ENCODE measurements around the gene SQSTM1.
"Not testable (repeated sequence)": the region's sequence is repeated elsewhere in the genome, so short reads cannot be mapped to it uniquely, and the experiment has no call there.

The SQSTM1 gene

GRCh38 chr5:179827680-179828079, 7.0 kb downstream of the SQSTM1 start:
- DNase-seq = no peak

DNA sequence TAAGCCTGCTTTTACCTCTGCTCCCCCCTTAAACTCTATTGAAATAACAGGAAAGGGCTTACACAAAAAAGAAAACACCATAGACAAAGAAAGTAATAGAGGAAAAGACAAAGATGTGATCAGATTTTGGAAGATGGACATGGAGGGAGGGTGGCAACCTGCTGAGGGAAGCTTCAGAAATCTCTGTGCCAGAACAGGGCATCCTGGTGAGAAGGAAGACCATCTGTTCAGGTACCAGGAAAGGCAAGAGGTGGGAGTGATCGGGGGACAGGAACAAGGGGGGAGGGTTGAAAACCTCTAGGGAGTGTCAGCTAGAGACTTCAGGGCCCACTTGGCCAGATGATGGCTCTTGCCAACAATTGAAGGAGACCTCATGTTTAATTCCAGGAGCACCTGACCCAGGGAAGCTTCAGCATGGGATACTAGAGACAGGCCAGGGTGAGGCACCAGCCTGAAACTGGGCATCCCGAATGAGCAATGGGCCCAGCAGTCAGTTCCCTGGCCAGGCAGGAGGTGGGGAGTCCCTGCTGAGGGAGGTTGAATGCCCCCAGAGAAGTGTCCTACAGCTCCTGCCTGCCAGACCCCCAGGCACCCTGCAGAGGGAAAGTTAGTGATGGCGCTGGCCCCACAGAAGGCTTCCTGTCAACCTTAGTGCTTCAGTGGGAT, 8.2 kb downstream of the SQSTM1 start:
- no peak for DNase-seq

DNA sequence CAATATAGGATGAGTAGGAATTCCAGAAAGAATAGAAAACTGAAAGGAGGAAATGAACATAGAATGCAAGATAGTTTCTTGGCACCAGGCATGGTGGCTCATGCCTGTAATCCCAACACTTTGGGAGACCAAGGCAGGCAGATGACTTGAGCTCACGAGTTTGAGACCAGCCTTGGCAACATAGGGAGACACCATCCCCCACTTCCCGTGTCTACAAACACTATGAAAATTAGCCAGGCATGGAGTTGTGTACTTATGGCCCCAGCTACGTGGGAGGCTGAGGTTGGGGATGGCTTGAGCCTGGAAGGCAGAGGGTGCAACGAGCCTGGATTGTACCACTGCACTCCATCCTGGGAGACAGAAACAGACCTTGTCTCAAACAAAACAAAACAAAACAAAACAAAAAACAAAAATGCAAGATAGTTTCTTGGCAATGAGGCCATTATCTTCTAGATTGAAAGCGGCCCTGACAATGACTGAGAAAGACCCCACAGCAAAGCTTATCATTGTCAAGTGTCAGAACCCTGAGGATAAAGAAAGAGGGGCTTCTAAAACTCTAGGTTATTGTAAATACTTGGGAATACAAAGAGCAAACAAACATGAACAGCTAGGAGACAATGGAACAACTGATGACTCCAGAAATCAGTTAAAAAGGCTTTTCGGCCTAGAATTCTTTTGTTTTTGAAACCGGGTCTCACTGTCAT, 9.2 kb downstream of the SQSTM1 start:
- no peak for DNase-seq

DNA sequence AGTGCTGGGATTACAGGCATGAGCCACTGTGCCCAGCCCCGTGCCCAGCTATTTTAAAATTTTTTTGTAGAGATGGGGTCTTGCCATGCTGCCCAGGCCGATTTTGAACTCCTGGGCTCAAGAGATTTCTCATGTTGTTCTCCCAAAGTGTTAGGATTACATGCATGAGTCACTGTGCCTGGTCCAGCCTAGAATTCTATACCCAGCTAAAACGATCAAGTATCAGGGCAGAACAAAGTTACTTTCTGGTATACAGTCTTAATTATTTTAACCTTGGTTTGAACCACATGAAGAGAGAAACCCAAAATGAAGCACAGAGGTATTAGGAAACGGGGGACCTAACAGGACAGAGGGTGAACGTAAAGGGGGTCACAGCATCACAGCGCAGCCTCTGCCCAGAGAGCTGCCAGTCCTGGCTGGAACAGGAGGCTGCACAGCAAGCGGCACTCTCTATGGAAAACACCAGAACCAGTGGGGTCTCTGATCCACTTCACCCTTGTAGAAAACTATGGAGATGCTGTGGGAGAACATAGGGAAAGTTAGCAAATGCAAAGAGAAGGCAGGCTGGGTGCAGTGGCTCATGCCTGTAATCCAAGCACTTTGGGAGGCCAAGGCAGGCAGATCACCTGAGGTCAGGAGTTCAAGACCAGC, 10.2 kb downstream of the SQSTM1 start:
- DNase-seq = no peak

- DNase-seq = no peak
Observed at GRCh38 chr5:179832039-179832745, 11.5 kb downstream of the SQSTM1 start.

- DNase-seq = no peak
Observed at GRCh38 chr5:179833056-179833708, 12.5 kb downstream of the SQSTM1 start.

DNA sequence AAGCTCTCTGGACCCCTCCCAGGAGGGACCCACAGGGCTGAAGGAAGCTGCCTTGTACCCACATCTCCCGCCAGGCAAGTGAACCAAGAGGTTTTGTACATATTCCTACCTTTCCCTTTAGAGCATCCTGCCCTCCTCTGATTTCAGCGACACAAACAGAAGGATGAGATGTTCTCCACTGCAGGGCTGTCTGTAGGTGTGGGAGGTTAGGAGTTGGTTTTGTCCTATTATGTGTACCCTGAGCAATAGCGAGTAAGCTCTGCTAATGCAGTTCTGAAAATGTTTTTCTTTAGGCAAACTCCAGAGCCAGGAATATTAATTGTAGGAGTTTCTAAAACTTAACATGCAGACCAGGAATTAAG, 13.0 kb downstream of the SQSTM1 start:
- no peak for DNase-seq

DNA sequence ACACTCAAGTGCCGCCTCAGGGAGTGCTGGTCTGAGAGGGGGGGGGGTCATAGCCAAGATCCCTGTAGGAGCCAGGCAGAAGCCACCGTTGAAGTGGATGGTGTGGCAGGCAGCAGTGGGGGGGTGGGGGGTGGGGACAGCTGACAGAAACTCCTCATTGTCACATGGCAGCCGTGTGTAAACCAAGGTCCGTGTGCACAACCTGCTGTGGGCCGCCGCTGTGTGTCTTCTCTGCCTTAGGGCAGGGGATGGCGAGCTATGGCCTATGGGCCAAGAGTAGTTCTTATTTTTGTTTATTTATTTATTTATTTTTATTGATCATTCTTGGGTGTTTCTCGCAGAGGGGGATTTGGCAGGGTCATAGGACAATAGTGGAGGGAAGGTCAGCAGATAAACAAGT, 13.4 kb downstream of the SQSTM1 start:
- DNase-seq = no peak

DNA sequence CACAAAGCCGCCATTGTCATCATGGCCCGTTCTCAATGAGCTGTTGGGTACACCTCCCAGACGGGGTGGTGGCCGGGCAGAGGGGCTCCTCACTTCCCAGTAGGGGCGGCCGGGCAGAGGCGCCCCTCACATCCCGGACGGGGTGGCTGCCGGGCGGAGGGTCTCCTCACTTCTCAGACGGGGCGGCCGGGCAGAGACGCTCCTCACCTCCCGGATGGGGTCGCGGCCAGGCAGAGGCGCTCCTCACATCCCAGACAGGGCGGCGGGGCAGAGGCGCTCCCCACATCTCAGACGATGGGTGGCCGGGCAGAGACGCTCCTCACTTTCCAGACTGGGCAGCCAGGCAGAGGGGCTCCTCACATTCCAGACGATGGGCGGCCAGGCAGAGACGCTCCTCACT, 14.2 kb downstream of the SQSTM1 start:
- DNase-seq = not testable (repeated sequence)

DNA sequence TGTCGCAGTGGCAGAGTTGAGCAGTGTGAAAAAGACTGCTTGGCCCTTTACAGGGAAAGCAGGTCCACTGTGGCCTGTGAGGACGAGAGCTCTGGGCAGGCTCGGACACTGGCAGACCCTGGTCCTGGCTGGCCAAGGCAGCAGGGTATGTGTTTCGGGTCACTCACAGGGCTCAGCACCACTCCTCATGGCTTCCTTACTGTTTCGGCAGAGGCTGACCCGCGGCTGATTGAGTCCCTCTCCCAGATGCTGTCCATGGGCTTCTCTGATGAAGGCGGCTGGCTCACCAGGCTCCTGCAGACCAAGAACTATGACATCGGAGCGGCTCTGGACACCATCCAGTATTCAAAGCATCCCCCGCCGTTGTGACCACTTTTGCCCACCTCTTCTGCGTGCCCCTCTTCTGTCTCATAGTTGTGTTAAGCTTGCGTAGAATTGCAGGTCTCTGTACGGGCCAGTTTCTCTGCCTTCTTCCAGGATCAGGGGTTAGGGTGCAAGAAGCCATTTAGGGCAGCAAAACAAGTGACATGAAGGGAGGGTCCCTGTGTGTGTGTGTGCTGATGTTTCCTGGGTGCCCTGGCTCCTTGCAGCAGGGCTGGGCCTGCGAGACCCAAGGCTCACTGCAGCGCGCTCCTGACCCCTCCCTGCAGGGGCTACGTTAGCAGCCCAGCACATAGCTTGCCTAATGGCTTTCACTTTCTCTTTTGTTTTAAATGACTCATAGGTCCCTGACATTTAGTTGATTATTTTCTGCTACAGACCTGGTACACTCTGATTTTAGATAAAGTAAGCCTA, 15.7 kb downstream of the SQSTM1 start:
- no peak for DNase-seq

GRCh38 chr5:179837076-179838011, 16.6 kb downstream of the SQSTM1 start:
- DNase-seq = no peak

DNA sequence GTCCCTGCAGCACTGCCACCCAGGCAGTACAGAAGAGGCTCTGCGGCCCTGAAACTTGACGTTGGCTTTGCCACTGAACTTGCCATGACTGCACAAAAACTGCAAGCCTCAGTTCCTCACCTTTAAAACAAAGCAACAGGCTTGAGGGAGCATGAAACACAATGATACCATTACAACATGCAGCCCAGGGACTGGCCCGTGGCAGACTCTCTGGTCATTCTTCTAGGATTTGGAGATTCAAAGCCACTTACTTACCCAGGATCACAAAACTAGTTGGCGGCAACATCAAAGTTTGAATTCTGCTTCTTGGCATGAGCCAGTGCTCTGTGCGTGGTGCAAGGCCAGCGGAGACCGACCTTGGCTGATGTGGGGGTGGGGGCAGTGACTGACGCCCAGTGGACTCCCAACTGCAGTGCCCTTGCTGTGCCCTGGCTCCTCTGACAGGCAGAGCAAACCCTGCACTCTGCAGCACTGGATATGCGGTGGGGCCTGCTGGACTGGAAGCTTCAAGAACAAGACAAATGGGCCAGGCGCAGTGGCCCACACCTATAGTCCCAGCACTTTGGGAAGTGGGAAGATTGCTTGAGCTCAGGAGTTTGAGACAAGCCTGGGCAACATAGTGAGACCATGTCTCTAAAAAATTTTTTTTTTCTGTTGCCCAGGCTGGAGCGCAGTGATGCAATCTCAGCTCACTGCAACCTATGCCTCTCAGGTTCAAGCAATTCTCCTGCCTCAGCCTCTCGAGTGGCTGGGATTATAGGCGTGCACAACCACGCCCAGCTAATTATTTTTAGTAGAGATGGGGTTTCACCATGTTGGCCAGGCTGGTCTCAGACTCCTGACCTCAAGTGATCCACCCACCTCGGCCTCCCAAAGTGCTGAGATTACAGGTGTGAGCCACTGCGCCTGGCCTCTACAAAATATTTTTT, 18.9 kb downstream of the SQSTM1 start:
- no peak for DNase-seq

GRCh38 chr5:179840321-179840720, 19.6 kb downstream of the SQSTM1 start:
- no peak for DNase-seq

GRCh38 chr5:179840766-179841165, 20.1 kb downstream of the SQSTM1 start:
- no peak for DNase-seq

DNA sequence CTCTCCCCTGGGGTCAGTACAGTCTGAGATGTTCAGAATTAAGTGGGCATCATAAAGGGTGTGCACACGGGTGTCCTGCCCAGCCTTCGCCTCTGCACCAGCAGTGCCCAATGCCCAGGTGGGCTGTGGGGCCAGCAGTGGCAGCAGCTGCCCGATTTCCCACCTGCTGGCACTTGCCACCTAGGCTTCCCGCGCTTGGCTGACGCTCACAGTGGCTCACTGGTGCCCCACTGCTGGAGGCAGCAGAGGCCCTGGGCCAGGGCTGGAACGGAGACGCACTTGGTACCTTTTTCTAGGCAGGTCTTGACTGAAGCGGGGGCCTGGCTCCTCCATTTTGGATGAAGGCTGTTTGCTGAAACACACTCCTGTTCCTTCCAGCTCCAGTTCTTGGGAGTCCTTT, 20.9 kb downstream of the SQSTM1 start:
- DNase-seq = no peak

GRCh38 chr5:179852993-179853547, 32.4 kb downstream of the SQSTM1 start:
- DNase-seq = no peak

DNA sequence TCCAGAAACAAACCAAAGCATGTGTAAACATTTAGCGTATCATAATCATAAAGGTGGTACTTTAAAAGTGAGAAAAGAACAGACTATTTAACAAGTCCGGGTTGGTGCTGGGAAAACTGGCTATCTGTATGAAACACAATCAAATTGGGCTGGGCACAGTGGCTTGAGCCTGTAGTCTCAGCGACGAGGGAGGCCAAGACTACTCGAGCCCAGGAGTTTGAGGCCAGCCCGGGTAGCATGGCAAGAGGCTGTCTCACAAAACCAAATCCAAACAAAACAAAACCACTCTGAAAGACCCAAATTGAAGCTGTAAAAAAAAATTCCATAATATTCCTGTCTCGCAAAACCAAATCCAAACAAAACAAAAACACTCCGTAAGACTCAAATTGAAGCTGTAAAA, 33.7 kb downstream of the SQSTM1 start:
- no peak for DNase-seq

- DNase-seq = no peak
Observed at GRCh38 chr5:179858241-179858585, 37.5 kb downstream of the SQSTM1 start.

DNA sequence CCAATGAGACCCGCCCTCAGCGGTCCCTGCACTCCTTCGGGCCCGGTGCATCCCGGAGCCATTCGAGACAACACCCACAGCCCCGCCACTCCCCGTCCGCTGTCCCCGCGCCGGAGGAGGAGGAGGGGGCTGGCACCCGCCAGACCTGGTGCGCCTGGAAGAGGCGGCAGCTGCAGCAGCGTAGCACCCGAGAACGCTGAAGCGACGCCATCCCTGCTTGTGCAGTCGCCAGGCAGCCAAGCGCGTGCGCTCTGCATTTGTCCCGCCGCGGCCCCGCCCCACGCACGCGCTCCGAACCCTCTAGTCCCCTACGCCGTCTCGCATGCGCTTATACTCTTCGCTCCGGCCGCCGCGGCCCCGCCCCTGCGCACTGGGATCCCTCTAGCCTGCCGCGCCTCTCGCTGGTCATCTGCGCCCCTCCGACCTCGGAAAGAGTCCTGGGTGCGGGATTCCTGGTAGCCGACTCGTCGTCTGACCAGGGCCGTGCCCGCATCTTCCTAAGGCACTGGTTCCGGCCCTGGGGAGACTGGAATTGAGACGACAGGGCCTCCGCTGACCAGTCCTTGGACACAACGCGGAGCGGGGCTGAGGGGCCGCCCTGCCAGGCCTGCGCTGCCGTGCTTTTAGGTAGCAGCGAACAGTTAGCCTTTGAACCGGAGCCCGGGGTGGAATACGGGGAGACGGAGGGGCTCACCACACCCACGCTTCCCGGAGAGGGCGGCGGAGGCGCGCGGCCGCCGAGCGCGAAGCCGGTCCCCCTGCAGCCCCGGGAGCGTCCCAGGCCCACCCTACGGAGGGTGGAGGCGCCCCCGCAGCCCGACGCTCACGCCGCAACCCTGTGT, 38.1 kb downstream of the SQSTM1 start, which contains the start of gene MRNIP:
MRNIP (minus strand) TSS at position 232 of the 842 bp plus-strand sequence; CDS start at position 211, 21 bp downstream.
- DNase-seq = peak; percentile 90
